Activated CD8-positive, alpha-beta T cell treated with anti-CD3 and anti-CD28 coated beads for 36 hours (primary cell): ENCODE data around the gene TRIM29. TPM values are rescaled to one million over a fixed set of nuclear protein-coding genes. Genes with fewer than 3 reads are reported as not detected.

ENCODE experiments used
- ATAC-seq: fragments of 200-7000 bp; cut with Tn5 transposase; one replicate; pipeline ENCODE4 v1.10.0; 2021; ENCODE audit warnings: mild to moderate bottlenecking, moderate library complexity
- CTCF ChIA-PET: fragments of 350-600 bp; sonication (Branson Sonifier 250); formaldehyde crosslinking; loops from one replicate; lab custom pipeline; 2021; ENCODE audit warnings: antibody characterized with exemption; lab: Charles Lee
- POLR2A ChIA-PET: fragments of 350-600 bp; sonication (Branson Sonifier 250); formaldehyde crosslinking; loops from one replicate; lab custom pipeline; 2021; ENCODE audit warnings: antibody characterized with exemption; lab: Charles Lee
- DNase-seq: peaks from one replicate; pipeline ENCODE4 v3.0.0-alpha.2; 2020
- H3K27ac Mint-ChIP-seq: one replicate; pipeline ENCODE4 v1.8.0; 2021; ENCODE audit warnings: mild to moderate bottlenecking, mixed read lengths
- H3K27me3 Mint-ChIP-seq: one replicate; pipeline ENCODE4 v1.8.0; 2021; ENCODE audit warnings: mixed read lengths
- H3K36me3 Mint-ChIP-seq: one replicate; pipeline ENCODE4 v1.8.0; 2021; ENCODE audit warnings: low read depth, mixed read lengths
- H3K4me1 Mint-ChIP-seq: one replicate; pipeline ENCODE4 v1.8.0; 2021; ENCODE audit warnings: low read depth, mixed read lengths
- H3K4me3 Mint-ChIP-seq: one replicate; pipeline ENCODE4 v1.8.0; 2021; ENCODE audit warnings: mild to moderate bottlenecking, moderate library complexity, mixed read lengths
- H3K9me3 Mint-ChIP-seq: one replicate; pipeline ENCODE4 v1.8.0; 2021; ENCODE audit warnings: mixed read lengths
- CTCF ChIP-seq: fragments of 200-600 bp; IDR thresholded peaks from one replicate; pipeline ENCODE4 v1.8.0; 2022; ENCODE audit warnings: antibody characterized with exemption, mild to moderate bottlenecking
- intact Hi-C: fragments of 100-400 bp; cut with micrococcal nuclease; formaldehyde crosslinking; loops from one replicate; pipeline ENCODE4 v1.10.0; 2022
- total RNA-seq, 2 experiments: library from RNA; stranded (reverse); gene quantifications; one replicate each; pipeline ENCODE4 v1.2.3, GENCODE V29; 2021

The TRIM29 gene
- total RNA-seq, 2 experiments from 2014 or later: not detected

- CTCF ChIA-PET: no interaction called here
- Mint-ChIP-seq H3K9me3 (no peaks in the 10 kb centered on the region), H3K36me3 (no peaks in the 10 kb centered on the region), H3K4me3 (no peak overlapping the region), H3K27me3 (peaks cover 15% of the 10 kb centered on the region), H3K27ac (no peak overlapping the region), H3K4me1 (no peaks in the 10 kb centered on the region)
- POLR2A ChIA-PET: no interaction called here
- ATAC-seq (no peak), DNase-seq (no peak)
- intact Hi-C loops: no loop called here
- TF ChIP-seq CTCF: no peak
These were observed 4.7 kb upstream of the TRIM29 start for GRCh38 chr11:120142441-120143100.

- H3K27me3 Mint-ChIP-seq: peaks cover 14% of the 10 kb centered on the region
- DNase-seq (no peak), ATAC-seq (no peak)
- intact Hi-C loops: no loop called here
- ChIA-PET CTCF (no interaction called here), POLR2A (no interaction called here)
- H3K9me3 Mint-ChIP-seq: no peaks in the 10 kb centered on the region
- no peaks in the 10 kb centered on the region for H3K4me1 Mint-ChIP-seq
- no peak overlapping the region for H3K4me3 Mint-ChIP-seq
- H3K27ac Mint-ChIP-seq: no peak overlapping the region
- no peaks in the 10 kb centered on the region for H3K36me3 Mint-ChIP-seq
- no peak for TF ChIP-seq CTCF
These were observed 4.0 kb upstream of the TRIM29 start for GRCh38 chr11:120141768-120142423.

GRCh38 chr11:120141113-120141767 lies 3.3 kb upstream of the TRIM29 start:
- TF ChIP-seq CTCF: no peak
- ChIA-PET CTCF (no interaction called here), POLR2A (no interaction called here)
- Mint-ChIP-seq H3K4me3 (no peak overlapping the region), H3K36me3 (no peaks in the 10 kb centered on the region), H3K9me3 (no peaks in the 10 kb centered on the region), H3K4me1 (no peaks in the 10 kb centered on the region), H3K27ac (no peak overlapping the region), H3K27me3 (peaks cover 12% of the 10 kb centered on the region)
- DNase-seq: no peak
- no peak for ATAC-seq
- intact Hi-C loops: no loop called here

GRCh38 chr11:120139316-120140069 lies 1.6 kb upstream of the TRIM29 start:
- intact Hi-C loops: no loop called here
- Mint-ChIP-seq H3K4me1 (no peaks in the 10 kb centered on the region), H3K27ac (no peak overlapping the region), H3K36me3 (no peaks in the 10 kb centered on the region), H3K27me3 (peaks cover 8% of the 10 kb centered on the region), H3K4me3 (no peak overlapping the region), H3K9me3 (no peaks in the 10 kb centered on the region)
- ChIA-PET POLR2A (no interaction called here), CTCF (no interaction called here)
- TF ChIP-seq CTCF: no peak
- DNase-seq: no peak
- ATAC-seq: no peak
